HFFc6 (cell line): ENCODE data around the gene BIN2. TPM values are rescaled to one million over a fixed set of nuclear protein-coding genes. Genes with fewer than 3 reads are reported as not detected.
A peak's percentile ranks its signal among the peaks of the same experiment; 100 is the strongest.
"Not testable (repeated sequence)": the region's sequence is repeated elsewhere in the genome, so short reads cannot be mapped to it uniquely, and the experiment has no call there.

Experiments used
- DNase-seq: peaks from one replicate; pipeline ENCODE4 v3.0.0-alpha.2; 2018
- H3K27ac Mint-ChIP-seq: 2 replicates; pipeline ENCODE4 v1.8.0; 2020; ENCODE audit warnings: mild to moderate bottlenecking, mixed read lengths
- H3K27me3 Mint-ChIP-seq: 2 replicates; pipeline ENCODE4 v1.8.0; 2021; ENCODE audit warnings: mild to moderate bottlenecking, moderate library complexity, mixed read lengths; ENCODE audit not compliant: insufficient read depth
- H3K36me3 Mint-ChIP-seq: 2 replicates; pipeline ENCODE4 v1.8.0; 2021; ENCODE audit warnings: low read depth, mixed read lengths
- H3K4me1 Mint-ChIP-seq: 2 replicates; pipeline ENCODE4 v1.8.0; 2020; ENCODE audit warnings: low read depth, mixed read lengths
- H3K4me3 Mint-ChIP-seq: 2 replicates; pipeline ENCODE4 v1.8.0; 2020; ENCODE audit warnings: mild to moderate bottlenecking, moderate library complexity, mixed read lengths
- H3K9me3 Mint-ChIP-seq: 2 replicates; pipeline ENCODE4 v1.8.0; 2020; ENCODE audit warnings: mild to moderate bottlenecking, mixed read lengths
- total RNA-seq, 6 experiments: library from RNA; stranded (reverse); fragmentation: NEBNext Ultra II Directional; extraction: Animal tissue kit (Norgen Biotek cat#: 25700); gene quantifications; 2 replicates in 1 of 6; 3 replicates in 5 of 6; pipeline ENCODE4 v1.2.3, GENCODE V29; 2021
- TF ChIP-seq, protein P1 (sequence below): fragments of 200-600 bp; sonication (generic); IDR thresholded peaks from 2 replicates; pipeline ENCODE4 v1.5.0; 2021; ENCODE audit warnings: antibody characterized with exemption, mild to moderate bottlenecking

The BIN2 gene
- total RNA-seq, 6 experiments from 2014 or later: not detected

DNA sequence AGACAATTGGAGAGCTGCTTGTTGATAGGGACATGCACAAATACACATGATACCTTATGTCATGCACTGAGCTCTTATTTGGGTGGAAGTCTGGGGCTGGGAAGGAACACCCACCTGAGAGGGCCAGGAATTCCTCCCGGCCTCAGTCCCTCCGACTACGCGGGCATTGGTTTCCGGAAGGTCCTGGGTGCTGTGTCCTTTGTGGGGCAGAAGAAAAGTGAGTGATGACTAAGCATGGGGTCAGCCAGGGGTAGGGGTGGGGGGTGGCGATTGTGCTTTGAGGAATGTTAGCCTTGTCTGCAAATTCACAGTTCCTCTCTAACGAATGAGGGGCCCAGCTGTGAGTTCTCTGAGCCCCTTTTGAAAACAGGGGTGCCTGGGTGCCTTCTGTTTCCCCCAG is 21.7 kb upstream of the BIN2 start:
- Mint-ChIP-seq H3K27me3 (peaks cover 2% of the 10 kb centered on the region), H3K36me3 (no peaks in the 10 kb centered on the region), H3K4me1 (peaks cover 47% of the 10 kb centered on the region), H3K27ac (no peak overlapping the region), H3K4me3 (no peak overlapping the region), H3K9me3 (no peaks in the 10 kb centered on the region)
- TF ChIP-seq, protein P1, sequence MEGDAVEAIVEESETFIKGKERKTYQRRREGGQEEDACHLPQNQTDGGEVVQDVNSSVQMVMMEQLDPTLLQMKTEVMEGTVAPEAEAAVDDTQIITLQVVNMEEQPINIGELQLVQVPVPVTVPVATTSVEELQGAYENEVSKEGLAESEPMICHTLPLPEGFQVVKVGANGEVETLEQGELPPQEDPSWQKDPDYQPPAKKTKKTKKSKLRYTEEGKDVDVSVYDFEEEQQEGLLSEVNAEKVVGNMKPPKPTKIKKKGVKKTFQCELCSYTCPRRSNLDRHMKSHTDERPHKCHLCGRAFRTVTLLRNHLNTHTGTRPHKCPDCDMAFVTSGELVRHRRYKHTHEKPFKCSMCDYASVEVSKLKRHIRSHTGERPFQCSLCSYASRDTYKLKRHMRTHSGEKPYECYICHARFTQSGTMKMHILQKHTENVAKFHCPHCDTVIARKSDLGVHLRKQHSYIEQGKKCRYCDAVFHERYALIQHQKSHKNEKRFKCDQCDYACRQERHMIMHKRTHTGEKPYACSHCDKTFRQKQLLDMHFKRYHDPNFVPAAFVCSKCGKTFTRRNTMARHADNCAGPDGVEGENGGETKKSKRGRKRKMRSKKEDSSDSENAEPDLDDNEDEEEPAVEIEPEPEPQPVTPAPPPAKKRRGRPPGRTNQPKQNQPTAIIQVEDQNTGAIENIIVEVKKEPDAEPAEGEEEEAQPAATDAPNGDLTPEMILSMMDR: no peak
- no peak for DNase-seq

DNA sequence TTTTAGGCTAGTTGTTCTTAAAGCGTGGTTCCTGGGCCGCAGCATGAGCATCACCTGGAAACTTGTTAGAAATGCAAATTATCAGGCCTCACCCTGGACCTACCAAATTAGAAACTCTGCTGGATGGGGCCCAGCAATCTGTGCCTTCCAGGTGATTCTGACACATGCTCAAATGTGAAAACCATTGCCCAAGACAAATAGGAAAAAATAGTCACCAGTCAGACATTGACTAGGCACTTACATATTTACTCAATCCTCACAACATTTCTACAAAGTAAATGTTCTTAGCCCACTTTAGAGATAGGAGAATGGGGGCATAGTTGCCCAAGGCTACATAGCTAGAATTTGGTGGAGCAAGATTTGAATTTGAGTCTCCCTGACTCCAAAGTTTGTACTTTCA is 19.2 kb upstream of the BIN2 start:
- H3K27me3 Mint-ChIP-seq: peaks cover 4% of the 10 kb centered on the region
- no peaks in the 10 kb centered on the region for H3K36me3 Mint-ChIP-seq
- H3K4me1 Mint-ChIP-seq: peaks cover 34% of the 10 kb centered on the region
- H3K27ac Mint-ChIP-seq: no peak overlapping the region
- H3K9me3 Mint-ChIP-seq: no peaks in the 10 kb centered on the region
- TF ChIP-seq, protein P1: no peak
- DNase-seq: no peak
- H3K4me3 Mint-ChIP-seq: no peak overlapping the region

DNA sequence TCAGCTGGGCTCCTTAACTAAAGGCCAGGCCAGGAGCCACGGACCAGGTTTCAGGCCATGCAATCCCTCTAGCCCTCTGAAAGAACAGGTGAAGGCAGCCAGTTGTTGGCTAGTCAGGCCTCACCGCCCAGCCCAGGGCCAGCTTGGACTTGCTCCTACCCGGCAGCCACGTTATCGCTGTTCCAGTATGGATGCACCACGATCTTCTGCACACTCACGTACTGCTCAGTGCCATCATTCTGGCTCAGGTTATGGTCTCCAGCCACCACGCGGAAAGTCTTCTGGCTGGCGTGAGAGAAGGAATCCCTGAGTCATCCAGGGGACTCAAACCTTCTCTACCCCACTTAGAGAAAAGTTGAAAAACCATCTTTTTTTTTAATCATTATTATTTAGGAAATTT is 18.4 kb upstream of the BIN2 start:
- H3K27me3 Mint-ChIP-seq: peaks cover 4% of the 10 kb centered on the region
- H3K4me3 Mint-ChIP-seq: no peak overlapping the region
- TF ChIP-seq, protein P1: no peak
- DNase-seq: no peak
- H3K9me3 Mint-ChIP-seq: no peaks in the 10 kb centered on the region
- H3K4me1 Mint-ChIP-seq: peaks cover 31% of the 10 kb centered on the region
- no peak overlapping the region for H3K27ac Mint-ChIP-seq
- no peaks in the 10 kb centered on the region for H3K36me3 Mint-ChIP-seq

DNA sequence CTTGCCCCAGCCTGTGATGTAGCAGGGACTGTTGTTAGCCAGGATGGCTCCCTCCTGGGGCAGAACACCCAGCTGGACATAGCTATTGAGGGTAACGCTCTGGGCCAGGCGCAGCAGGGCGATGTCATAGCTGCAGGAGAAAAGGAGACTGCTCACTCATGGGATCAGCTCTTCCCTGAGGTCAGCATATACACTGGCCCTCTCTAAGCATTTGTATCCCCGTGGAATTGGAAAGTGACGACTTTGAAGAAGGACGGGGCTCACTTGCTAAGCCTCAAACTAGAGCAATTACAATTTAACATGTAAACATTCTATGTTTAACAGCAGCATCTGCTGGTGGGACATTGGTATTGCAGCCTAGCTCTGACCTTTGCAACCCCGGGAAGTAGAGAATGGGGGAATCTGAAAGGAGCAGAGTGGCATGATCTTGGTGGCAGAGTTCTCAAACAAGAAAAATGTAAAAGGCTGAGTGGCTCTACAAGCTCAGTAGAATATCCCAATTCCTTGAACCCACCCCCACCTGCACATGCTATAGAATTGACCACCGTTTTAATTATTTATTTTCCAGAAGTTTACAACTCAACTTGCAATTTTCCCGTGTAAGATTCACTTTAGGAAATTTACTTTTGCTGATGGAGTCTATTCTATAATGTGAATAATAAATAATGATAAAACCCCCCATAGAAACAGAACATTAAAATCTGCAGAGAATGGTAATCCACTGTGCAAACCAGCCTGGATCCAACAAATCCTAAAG is 17.5 kb upstream of the BIN2 start:
- Mint-ChIP-seq H3K4me3 (peak overlapping the region; percentile 65), H3K4me1 (peaks cover 24% of the 10 kb centered on the region), H3K27me3 (peaks cover 4% of the 10 kb centered on the region), H3K36me3 (no peaks in the 10 kb centered on the region), H3K27ac (peak overlapping the region; percentile 5; the same call in 1 of the 2 replicates), H3K9me3 (no peaks in the 10 kb centered on the region)
- TF ChIP-seq, protein P1: peak; percentile 100
- DNase-seq: peak; percentile 52

DNA sequence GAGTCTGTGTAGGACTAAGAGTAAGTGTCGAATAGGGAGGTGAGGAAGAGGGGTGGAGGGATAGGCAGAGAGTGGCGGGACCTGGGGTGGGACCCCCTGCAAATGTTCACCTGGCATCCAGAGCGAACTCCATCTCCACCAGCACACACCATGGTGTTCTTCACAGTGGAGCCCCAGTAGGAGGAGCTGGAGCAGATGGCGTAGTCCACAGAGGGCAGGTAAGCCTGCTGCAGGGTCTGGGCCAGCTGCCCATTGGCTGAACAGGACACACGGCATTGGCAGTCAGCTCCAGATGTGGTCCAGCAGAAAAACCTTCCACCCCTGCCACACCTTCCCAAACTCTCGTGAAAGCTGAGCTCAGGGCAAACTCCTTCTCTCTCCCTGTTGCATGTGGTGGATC is 15.8 kb upstream of the BIN2 start:
- TF ChIP-seq, protein P1: no peak
- peaks cover 4% of the 10 kb centered on the region for H3K27me3 Mint-ChIP-seq
- H3K9me3 Mint-ChIP-seq: no peaks in the 10 kb centered on the region
- H3K27ac Mint-ChIP-seq: no peak overlapping the region
- no peak for DNase-seq
- H3K4me1 Mint-ChIP-seq: peaks cover 14% of the 10 kb centered on the region
- H3K36me3 Mint-ChIP-seq: no peaks in the 10 kb centered on the region
- H3K4me3 Mint-ChIP-seq: no peak overlapping the region

DNA sequence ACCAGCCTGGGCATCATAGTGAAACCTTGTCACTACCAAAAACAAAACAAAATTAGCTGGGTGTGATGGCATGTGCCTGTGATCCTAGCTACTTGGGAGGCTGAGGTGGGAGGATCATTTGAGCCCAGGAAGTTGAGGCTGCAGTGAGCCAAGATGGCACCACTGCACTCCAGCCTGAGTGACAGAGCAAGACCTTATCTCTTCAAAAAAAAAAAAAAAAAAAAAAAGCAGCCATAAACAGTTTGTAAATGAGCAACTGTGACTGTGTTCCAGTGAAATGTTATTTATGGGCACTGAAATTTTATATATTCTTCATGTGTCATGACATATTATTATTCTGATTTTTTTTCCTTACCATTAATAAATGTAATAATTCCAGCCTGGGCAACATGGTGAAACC is 13.4 kb upstream of the BIN2 start:
- not testable (repeated sequence) for H3K9me3 Mint-ChIP-seq, DNase-seq, H3K27me3 Mint-ChIP-seq, H3K4me3 Mint-ChIP-seq, H3K36me3 Mint-ChIP-seq, H3K27ac Mint-ChIP-seq
- peaks cover 17% of the 10 kb centered on the region for H3K4me1 Mint-ChIP-seq
